ENCODE measurements around the gene TMEM61. TPM values are rescaled to one million over a fixed set of nuclear protein-coding genes. Genes with fewer than 3 reads are reported as not detected.

The TMEM61 gene
- total RNA-seq, 2 donors from 2014 or later: not detected

- Histone ChIP-seq H3K9me3 (no peaks in the 10 kb centered on the region), H3K27ac (no peak overlapping the region), H3K27me3 (peaks cover 2% of the 10 kb centered on the region in 2 donors), H3K36me3 (no peaks in the 10 kb centered on the region), H3K4me3 (no peak overlapping the region), H3K4me1 (peaks cover 0 to 5% of the 10 kb centered on the region in 2 donors)
- TF ChIP-seq CTCF (IDR thresholded peaks at IDR 0.05): no peak
- no peak for DNase-seq (ENCODE audit: low spot score)
These were observed 11.5 kb downstream of the TMEM61 start for GRCh38 chr1:54991939-54992338.

- Histone ChIP-seq H3K4me1 (peaks cover 0 to 7% of the 10 kb centered on the region in 2 donors), H3K27me3 (peaks cover 4 to 6% of the 10 kb centered on the region in 2 donors), H3K36me3 (no peaks in the 10 kb centered on the region), H3K27ac (no peak overlapping the region), H3K4me3 (no peak overlapping the region), H3K9me3 (no peaks in the 10 kb centered on the region)
- DNase-seq (ENCODE audit: low spot score): no peak
- TF ChIP-seq CTCF (IDR thresholded peaks at IDR 0.05): no peak
These were observed 12.7 kb downstream of the TMEM61 start for GRCh38 chr1:54993140-54993539.

GRCh38 chr1:54994355-54994990, 14.0 kb downstream of the TMEM61 start:
- no peak for TF ChIP-seq CTCF (IDR thresholded peaks at IDR 0.05)
- Histone ChIP-seq H3K4me3 (no peak overlapping the region), H3K9me3 (no peaks in the 10 kb centered on the region), H3K27me3 (peaks cover 4 to 6% of the 10 kb centered on the region in 2 donors), H3K36me3 (no peaks in the 10 kb centered on the region), H3K4me1 (peaks cover 0 to 7% of the 10 kb centered on the region in 2 donors), H3K27ac (no peak overlapping the region)
- no peak for DNase-seq (ENCODE audit: low spot score)

GRCh38 chr1:54995013-54995760, 14.8 kb downstream of the TMEM61 start:
- Histone ChIP-seq H3K36me3 (no peaks in the 10 kb centered on the region), H3K9me3 (no peaks in the 10 kb centered on the region), H3K27ac (no peak overlapping the region), H3K27me3 (peaks cover 4 to 6% of the 10 kb centered on the region in 2 donors), H3K4me1 (peaks cover 0 to 7% of the 10 kb centered on the region in 2 donors), H3K4me3 (no peak overlapping the region)
- TF ChIP-seq CTCF (IDR thresholded peaks at IDR 0.05): no peak
- DNase-seq (ENCODE audit: low spot score): no peak

GRCh38 chr1:54995835-54996234, 15.4 kb downstream of the TMEM61 start:
- H3K9me3 ChIP-seq: no peaks in the 10 kb centered on the region
- no peak for DNase-seq (ENCODE audit: low spot score)
- no peaks in the 10 kb centered on the region for H3K36me3 ChIP-seq
- peaks cover 4 to 6% of the 10 kb centered on the region in 2 donors for H3K27me3 ChIP-seq
- no peak overlapping the region for H3K27ac ChIP-seq
- no peak overlapping the region for H3K4me3 ChIP-seq
- no peak for TF ChIP-seq CTCF (IDR thresholded peaks at IDR 0.05)
- peaks cover 0 to 7% of the 10 kb centered on the region in 2 donors for H3K4me1 ChIP-seq
